K562 (cell line): ENCODE measurements around the gene VWA7. TPM values are rescaled to one million over a fixed set of nuclear protein-coding genes. Genes with fewer than 3 reads are reported as not detected.

Experiments
- CHD4 ChIP-seq: fragments of 200-600 bp; sonication (generic); IDR thresholded peaks from 3 replicates; pipeline ENCODE4 v1.6.1; 2012; ENCODE audit warnings: low read depth, mild to moderate bottlenecking, mixed read lengths, low read length, inconsistent platforms; ENCODE audit not compliant: insufficient read depth, insufficient replicate concordance, poor library complexity, severe bottlenecking
- CREB3 ChIP-seq: fragments of 450-650 bp; conservative IDR thresholded peaks from 2 replicates; pipeline ENCODE4 v1.6.1; 2016; ENCODE audit warnings: missing genetic modification characterization, low read depth, mild to moderate bottlenecking, missing compliant biosample characterization, moderate library complexity
- CUX1 ChIP-seq: fragments of 200-800 bp; sonication (Bioruptor generic); IDR thresholded peaks from 2 replicates; pipeline ENCODE4 v1.6.1; 2016; ENCODE audit warnings: missing genetic modification characterization, missing compliant biosample characterization
- E4F1 ChIP-seq: fragments of 250-450 bp; sonication (Bioruptor Pico); IDR thresholded peaks from 2 replicates; pipeline ENCODE4 v1.5.0; 2021; ENCODE audit warnings: mild to moderate bottlenecking, borderline replicate concordance
- GTF2A2 ChIP-seq: IDR thresholded peaks from 2 replicates; pipeline ENCODE4 v1.6.1; 2016; ENCODE audit warnings: mild to moderate bottlenecking, missing genetic modification characterization, missing compliant biosample characterization
- NR2C2 ChIP-seq, 2 experiments: fragments of 200-800 bp in 1 of 2; sonication (Bioruptor generic) in 1 of 2; sonication (generic) in 1 of 2; formaldehyde crosslinking in 1 of 2; IDR thresholded peaks; 2 replicates each; pipeline versions ENCODE4 v1.6.1 to v1.8.0; 2016 to 2022; ENCODE audit warnings: mild to moderate bottlenecking in 1 of 2, missing compliant biosample characterization in 1 of 2, missing genetic modification characterization in 1 of 2, missing genetic modification reagents in 1 of 2
- NR2F6 ChIP-seq: fragments of 450-650 bp; formaldehyde crosslinking; IDR thresholded peaks from 2 replicates; pipeline ENCODE4 v1.4.0; 2020; ENCODE audit warnings: mild to moderate bottlenecking
- ZFP91 ChIP-seq: sonication (generic); formaldehyde crosslinking; IDR thresholded peaks from 2 replicates; pipeline ENCODE4 v1.8.0; 2022; ENCODE audit warnings: mild to moderate bottlenecking, missing genetic modification reagents
- ZFPM2 ChIP-seq: fragments of 250-450 bp; sonication (Bioruptor Pico); IDR thresholded peaks from 2 replicates; pipeline ENCODE4 v1.5.1; 2022; ENCODE audit warnings: mild to moderate bottlenecking
- ZNF518B ChIP-seq: fragments of 250-450 bp; sonication (Bioruptor Pico); IDR thresholded peaks from 2 replicates; pipeline ENCODE4 v1.5.0; 2021; ENCODE audit warnings: mild to moderate bottlenecking, moderate library complexity
- polyA plus RNA-seq, 8 experiments: library from polyadenylated mRNA; depleted of rRNA in 4 of 8; stranded (reverse) in 5 of 8; unstranded in 3 of 8; fragments of >200 nt; fragmentation: Nextera tagmentation in 2 of 8; fragmentation: Illumina TruSeq in 1 of 8; extraction: Ambion mirVana in 2 of 8; extraction: Trizol in 1 of 8; gene quantifications; 2 replicates each; pipeline versions ENCODE4 v1.2.1 to v1.2.3, GENCODE V29; 2011 to 2014; ENCODE audit warnings: inconsistent platforms in 1 of 8, missing spikeins in 1 of 8
- total RNA-seq, 7 experiments: library from RNA; depleted of rRNA in 6 of 7; stranded (reverse); fragments of >200 nt in 6 of 7; fragmentation: Illumina TruSeq in 2 of 7; extraction: Trizol in 2 of 7; gene quantifications; 2 replicates each; pipeline versions ENCODE4 v1.2.1 to v1.2.3, GENCODE V29; 2011 to 2021; ENCODE audit warnings: low replicate concordance in 1 of 7

The VWA7 gene
- total and polyA plus RNA-seq, 9 of the 15 experiments (the other 6 are each of a cell fraction or from before 2014, with no cell fraction given) = 0.18 to 2.9 (median 0.95) TPM

- TF ChIP-seq ZNF518B (CRISPR knock-in tag) (no peak), NR2C2 (CRISPR knock-in tag; IDR thresholded peaks at IDR 0.05) (peak; percentile 74; the same call in 1 of the 2 replicates), NR2C2 (tag; IDR thresholded peaks at IDR 0.05) (no peak), NR2F6 (peak; percentile 82; the same call in 1 of the 2 replicates), E4F1 (CRISPR knock-in tag) (no peak), GTF2A2 (tag) (no peak), ZFPM2 (CRISPR knock-in tag) (peak; percentile 91), ZFP91 (CRISPR knock-in tag) (peak; percentile 76; the same call in 1 of the 2 replicates), CHD4 (peak; percentile 18), CUX1 (no peak), CREB3 (tag) (peak; percentile 79)
These were observed 37.3 kb downstream of the VWA7 start, which contains the start of gene MSH5 (continued) for GRCh38 chr6:31739639-31740396.
